Activated T-cell treated with anti-CD3 and anti-CD28 coated beads for 4 hours (primary cell): ENCODE results near the gene RNU6-1.

Experiments used
- DNase-seq: peaks from one replicate; pipeline ENCODE4 v3.0.0-alpha.2; 2020

RNU6-1 gene

DNA sequence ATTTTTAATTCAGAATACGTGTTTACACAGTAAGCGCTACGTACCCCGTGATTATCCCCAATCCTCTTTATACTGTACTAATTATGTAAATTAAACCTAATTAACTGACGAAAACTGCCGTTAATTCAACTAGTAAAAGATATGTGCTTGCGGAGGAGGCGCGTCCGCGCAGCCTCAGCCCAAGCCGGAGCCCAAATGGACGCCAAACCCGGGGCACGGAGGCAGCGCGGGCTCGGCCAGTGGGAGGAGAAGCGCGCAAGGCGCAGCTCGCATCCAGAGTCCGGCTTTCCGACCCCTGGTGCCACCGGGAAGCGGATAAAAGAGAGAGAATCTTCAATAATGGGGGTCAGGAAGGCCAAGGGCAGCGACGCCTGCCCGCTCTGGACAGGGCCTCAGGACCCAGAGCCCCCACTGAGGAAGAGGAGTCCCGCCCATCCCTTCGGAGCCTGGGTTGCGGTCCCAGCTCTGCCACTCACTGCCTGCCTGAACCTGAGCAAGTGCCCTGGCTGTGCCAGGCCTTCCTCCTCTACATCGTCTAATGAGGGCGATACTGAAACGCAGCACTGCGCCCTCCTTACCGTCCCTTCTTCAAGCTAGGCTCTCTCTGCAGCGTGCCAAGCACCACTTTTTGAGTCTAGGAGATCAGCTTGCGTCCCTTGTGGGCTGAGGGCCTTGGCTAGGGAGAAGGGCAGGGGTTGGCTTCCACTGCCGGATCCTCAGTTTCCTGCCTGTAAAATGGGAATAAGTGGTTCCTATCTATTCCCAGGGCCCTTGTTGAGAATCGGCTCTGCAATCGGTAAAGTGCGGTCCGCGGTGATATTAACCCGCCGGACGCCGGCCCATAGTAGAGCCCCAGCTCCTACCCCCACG is 19.5 kb downstream of the RNU6-1 start:
- DNase-seq, result no peak

DNA sequence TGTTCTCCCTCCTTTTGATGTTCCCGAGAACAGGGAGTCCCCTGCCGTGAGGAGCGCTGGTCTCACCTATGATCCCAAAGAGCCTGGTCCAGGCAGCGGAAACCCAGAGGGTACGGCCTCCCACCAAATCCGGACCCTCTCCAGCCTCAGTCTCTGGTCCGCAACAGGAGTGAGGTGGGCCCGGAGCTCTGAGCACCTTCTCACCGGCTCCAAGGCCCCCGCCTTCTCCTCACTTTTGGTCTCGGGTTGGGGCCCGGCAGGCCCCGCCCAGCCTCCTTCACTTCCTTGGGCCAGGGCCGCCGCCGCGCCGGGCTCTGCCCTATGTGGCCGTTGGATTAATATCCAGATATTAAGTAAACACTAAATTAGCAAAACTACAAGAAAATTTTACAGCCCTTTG is 20.2 kb downstream of the RNU6-1 start:
- DNase-seq, result no peak

DNA sequence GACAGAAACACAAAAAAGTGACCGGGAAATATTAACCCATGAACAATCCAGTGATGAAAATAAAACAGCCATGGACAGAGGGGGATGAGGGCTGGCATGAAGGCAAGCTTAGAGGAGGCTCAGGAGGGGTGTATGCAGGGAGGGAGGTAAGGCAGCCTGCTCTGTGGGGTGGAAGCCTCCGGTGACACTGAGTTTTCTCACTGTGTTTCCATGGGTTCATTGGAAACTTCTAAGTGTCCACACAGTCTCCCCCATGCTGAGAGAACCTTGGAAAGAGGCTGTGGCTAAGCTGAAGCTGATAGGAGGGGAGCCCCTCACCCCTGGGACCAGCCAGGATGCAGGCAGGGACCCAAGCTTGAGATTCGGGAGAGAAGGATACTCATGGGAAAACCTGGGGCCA is 21.4 kb downstream of the RNU6-1 start:
- DNase-seq, result no peak

DNA sequence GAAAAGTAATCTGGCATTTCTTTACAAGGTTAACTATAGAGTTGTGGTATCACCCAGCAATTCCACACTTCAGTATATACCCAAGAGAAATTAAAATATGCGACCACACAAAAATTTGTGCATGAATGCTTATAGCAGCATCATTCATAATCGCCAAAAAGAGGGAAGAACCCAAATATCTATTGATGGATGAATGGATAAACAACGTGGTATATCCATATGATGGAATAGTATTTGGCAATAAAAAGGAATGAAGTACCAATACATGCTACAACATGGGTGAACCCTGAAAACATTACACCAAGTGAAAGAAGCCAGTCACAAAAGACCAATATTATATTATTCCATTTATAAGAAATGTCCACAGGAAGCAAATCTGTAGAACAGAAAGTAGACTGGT is 23.2 kb downstream of the RNU6-1 start:
- DNase-seq, result no peak

DNA sequence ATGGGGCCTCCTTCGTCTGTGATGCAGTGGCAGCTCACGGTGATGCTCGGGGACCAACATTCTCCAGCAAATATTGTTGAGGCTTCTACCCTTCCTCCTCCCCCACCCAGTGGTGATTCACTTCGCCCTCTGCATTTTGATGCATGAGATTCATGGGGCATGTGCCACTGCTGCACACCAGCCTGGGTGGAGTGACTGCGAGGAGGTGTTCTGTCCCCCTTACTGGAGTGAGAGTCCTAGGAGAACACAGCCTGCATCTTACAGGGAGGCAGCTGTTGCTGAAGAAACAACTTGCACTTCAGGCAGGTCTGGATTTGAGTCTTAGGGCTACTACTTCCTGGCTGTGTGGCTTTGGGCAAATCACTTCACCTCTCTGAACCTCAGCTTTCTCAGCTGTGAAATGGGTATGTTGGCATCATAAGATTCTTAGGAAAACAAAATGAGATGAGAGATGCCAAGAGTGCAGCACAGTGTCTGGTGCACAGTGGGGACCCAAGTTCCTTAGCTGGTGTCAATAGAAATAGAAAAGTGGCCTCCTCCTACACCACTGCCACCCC is 24.7 kb downstream of the RNU6-1 start:
- DNase-seq, result no peak

DNA sequence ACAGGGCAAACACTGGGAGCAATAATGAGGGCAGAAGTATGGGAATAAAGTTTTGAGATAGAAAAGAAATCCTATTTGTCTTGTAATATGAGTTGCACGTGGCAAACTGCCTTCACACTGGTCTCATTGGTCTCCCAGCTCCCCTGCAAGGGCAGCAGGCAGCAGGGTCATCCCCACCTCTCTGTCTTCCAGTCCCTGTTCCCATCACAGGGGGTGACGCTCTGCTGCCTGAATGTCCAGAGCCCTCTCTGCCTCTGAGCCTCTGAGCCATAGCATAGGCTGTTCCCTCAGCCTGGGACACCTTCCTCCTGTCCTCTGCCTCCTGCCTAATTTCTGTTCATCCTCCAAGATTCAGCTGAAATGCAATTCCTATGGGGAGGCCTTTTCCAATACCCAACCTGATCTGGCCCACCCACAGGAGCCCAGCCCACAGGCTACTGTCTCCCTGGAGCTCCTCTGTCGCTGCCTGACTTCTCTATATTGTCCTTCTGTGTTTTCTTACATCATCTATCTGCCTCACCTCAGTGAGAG is 26.7 kb downstream of the RNU6-1 start:
- no peak for DNase-seq

DNA sequence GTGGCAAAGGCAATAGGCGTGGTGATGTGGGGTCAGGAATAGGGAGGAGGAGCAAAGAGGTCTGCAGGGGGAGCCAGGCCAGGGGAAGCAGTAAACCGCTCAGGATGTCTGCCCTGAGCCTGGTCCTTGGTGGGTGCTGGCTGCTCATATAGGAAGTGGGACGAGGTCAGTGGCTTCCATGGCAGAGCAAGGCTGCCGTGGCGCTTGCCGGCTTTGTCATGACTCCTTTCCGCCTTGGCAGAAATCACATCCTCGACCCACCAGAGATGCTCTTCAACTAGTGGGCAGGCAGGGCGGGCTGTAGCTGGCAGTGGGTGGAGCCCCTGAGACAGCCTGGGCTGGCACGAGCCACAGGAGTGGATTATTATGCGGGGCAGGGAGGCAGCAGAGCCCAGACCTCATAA is 27.6 kb downstream of the RNU6-1 start:
- no peak for DNase-seq

DNA sequence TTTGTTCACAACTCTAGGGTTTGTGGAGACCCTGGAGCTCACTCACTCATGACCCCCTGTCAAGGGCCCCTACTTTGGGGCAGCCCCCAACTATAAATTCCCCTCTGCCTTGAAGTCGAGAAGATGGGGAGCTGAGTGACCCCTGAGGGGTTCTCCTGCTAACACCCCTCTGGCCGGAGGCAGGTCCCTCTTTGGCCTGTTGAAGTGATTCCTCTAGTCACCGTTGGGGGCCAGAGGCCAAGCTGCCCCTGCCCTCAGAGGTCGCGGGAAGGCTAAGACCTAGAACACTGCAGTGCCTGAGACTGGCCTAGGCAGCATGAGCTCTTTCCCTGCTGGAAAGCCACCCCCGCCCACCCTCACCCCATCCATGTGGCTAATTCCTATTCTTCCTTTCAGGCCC is 30.0 kb downstream of the RNU6-1 start:
- DNase-seq, result no peak

DNA sequence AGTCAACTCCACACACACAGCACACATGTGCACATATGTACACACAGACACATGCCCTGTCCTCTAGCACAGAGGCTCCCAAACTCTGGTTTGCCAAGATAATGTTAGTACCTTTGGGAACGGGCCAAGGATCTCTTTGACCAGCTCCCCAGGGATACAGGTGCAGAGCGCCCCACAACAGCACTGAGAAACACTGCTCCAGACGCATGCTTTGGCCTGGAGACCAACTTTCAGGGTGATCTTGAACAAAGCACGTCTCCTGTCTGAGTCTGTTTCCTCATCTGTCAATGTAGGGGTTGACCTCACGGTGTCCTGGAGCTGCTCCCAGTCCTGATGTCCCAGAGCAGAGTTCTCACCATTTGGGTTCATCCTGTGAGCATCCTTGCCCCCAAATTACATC is 30.4 kb downstream of the RNU6-1 start:
- no peak for DNase-seq

DNA sequence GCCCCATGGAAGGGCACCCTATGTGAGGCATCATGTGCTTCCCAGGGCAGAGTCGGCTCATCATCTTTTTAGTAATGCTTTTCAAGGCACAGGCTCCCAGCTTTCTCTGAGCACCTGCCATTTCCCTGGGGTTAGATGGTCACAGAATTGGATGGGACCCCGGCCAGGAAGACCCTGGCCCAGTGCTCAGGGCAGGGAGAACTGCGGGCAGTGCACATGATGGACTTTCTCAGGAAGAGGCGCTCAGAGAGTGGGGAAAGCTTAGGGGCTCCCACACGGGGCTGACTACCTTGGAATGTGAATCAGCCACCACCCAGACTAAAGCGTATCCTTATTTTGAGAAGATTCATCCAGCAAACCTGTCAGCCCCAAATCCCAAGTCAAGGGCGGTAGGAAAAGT is 31.0 kb downstream of the RNU6-1 start:
- DNase-seq, result no peak

DNA sequence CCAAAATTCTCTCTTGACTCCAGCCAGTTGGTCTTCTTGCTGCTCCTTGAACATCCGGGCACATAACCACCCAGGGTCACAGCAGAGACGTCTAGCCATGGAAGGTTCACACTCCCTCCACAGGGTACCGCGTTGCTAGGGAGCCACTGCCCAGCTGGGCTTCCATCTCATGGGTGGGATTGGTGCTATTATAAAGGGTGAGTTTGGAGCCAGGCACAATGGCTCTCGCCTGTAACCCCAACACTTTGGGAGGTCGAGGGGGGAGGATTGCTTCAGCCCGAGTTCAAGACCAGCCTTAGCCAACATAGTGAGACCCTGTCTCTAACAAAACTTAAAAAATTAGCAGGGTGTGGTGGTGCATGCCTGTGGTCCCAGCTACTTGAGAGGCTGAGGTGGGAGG is 32.0 kb downstream of the RNU6-1 start:
- no peak for DNase-seq

DNA sequence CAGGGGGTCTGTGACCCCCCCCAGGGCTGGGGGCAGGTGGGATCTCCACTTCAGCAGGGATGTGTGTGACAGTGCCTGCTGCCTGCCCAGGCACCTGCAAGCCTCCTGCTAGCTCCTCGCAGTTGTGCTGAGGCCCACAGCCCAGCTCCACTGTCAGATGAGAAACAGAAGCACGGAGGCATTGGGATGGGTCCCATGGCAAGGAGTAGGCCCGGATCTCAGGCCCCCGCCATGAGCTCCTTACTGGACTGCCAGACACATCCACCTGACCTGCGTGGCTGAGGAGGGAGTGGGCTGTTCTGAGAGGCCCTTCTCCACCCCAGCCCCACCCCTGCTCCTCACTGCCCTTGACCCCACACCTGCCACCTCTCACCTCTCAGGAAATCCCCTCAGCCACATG is 32.7 kb downstream of the RNU6-1 start:
- no peak for DNase-seq

DNA sequence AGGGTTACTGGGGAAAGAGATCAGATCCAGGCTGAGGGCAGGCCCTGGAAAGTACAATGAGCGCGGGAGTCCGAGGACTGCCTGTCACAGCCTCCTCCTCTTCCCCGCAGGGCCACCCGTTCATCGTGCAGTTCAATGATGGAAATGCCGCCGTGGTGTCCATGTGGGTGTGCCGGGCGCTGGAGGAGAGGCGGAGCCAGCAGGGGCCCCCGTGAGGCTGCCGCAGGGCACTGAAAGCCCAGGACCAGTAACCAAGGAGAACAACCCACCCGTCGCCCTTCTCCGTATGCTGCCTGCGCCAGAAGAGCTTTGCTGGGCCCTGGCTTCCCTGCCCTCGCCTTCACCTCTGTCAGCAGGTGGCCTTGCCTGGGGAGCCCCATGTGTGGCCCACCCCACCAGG is 33.3 kb downstream of the RNU6-1 start:
- no peak for DNase-seq

DNA sequence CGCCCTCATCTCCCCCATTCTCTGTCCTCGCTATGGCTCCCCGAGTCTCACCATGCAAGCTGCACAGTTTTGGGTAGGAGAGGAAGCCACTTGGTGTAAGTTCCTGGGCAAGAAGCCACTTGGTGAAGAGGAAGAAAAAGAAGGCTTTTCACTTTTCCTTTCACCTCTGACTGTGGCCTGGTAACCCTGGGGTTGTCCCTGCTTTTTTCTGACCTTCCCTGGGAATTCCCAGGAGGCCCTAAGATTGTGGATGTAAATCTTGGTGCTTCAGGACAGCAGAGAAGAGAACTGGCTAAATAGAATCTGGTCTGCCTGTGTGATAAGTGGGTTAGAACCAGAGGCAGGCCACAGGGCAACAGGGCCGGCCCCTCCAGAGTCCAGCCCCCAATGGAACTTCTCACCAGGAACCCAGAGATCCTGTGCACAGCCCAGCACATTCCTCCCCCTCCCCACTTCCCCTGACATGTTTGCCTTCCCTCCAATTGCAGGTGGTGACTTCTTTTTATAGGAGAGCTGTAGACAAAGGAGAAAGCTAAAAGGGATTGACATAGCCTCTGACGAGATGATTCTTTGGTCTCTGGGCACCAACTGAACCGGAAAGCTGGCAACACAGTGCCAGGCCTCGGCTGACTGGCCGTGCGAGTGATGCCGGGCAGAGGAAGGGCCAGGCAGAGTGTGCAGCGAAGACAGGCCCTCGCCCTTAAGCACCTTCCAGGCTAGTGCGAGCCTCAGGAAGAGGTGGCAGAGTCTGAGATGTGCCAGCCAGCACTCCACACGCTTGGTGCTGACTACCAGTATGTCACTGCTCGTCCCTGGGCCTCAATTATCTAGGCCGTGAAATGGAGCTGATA is 34.0 kb downstream of the RNU6-1 start:
- no peak for DNase-seq

DNA sequence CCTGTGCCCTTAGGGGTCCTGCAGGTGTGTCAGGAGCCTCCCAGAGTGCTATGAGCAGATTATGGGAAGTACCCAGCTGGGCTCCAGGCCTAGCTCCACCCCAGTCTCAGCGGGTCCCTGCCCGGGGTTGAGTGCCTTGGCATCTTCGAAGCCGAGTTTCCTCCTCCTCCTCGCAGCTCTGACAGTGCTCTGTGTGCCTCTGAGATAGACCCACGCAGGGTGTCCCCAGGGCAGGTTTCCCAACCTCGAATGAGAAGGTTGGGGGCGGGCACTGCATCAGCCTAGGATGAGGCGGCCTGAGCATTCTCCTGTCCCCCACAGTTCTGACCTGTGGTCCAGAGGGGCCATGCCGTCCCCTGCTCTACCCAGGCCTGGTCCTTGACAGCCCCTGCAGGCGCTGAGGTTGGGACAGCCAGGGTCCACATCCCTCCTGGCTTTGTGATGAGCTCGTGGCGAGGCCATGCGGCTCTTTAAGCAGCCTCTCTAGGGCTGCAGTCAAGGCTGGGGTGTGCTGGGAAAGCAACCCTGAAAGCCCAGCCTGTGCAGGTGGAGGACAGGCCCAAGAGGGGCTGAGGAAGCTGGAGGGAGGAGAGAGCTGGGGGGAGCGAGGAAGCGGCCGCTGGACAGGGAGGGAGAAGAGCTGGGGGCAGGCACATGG is 34.7 kb downstream of the RNU6-1 start:
- DNase-seq, result no peak

DNA sequence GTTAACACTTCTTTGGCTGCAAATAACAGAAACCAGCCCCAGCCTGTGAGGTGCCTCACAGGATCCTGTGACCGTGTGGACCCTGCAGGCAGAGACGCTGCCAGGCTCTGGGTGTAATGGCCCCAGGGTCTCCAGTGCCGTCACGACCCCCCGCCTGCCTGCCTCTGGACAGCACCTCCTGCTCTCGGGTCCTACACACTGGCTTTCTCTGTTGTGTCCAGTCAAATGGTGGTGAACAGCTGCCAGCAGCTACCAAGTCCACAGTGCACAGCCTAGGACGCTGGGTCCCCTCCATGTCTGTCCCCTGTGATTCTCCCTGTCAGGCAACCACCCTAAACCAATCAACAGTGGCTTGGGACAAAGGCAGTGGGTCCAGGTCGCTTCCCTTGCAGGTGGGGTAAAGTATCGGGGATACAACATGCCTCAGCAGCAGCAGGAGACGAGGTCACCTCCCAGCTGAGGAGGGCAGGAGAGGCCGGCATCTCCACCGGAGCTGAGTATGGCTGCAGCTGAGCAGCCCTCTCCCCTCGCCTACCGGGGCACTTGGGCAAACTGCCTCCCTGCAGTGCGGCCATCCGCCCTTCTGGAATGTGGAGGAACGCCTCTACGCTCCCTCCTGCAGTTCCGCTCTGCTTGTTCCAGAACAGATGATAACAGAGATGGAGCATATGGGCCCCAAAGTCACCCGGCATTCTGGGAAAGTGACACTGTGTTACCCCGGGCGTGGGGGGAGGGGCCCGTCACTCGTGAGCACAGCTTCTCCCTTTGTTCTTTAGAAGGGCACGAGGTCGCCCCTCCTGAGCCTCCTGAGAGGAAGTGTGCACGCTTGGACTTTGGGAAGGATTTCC is 35.6 kb downstream of the RNU6-1 start:
- DNase-seq, result no peak

DNA sequence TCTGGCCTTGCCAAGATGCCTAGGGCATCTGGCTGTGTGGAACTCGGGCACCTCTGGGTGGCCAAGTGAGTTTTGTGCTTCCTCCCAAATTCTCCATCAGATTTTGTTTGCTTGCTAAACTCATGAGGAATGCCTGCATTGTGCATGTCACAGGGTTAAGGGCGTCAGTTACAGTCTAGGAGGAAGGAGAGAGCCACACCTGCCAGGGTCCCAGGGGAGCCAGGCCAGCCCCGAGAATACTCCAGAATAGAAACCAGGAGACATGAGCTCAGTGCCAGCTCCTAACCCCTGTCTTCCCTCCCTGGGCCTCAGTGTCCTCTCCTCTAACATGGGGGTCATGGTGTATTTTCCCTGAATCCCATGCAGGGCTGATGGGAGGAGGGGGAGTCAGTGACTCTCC is 36.5 kb downstream of the RNU6-1 start:
- no peak for DNase-seq

DNA sequence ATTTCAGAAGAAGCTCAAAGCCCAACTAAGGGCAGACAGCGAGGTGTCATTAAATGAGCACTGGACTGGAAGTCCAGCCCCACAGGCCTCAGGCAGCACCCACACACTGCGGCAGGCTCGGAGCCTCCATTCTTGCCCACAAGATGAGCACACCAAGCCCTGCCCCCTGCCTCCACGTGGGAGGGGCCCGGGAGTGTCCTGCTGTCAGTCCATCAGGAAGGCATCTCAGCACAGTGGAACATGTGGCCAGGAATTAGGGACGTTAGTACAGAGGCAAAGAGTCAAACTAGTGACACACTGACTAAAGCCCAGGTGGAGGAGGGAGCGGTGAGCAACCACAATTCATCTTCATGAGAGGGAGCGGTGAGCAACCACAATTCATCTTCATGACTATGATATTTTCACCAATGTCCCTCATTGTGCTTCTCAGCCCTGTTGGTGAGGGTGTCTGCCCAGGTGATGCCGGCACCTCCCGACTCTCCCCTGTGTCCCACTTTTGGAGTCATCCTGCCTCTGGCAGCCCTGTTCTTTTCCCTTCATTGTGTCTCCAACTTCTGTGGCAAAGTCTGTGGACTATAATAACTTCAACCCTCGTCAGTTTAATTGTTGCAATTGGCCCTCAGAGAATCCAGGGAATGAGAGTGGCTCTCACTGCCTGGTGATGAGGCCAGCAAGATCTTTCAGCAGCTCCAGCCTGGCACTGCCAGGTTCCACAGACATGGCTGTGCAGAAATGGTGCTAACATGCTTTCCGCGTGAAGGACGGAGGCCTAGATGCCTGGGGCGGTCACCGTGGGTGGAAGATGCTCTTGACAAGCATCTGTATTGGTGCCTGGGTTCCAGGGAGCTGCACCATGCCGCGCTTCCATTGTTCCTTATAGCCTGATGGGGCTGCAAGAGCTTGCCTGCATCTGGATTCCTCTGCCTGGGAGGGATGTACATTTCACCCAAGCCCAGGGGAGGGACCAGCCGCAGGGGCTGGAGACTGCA is 37.6 kb downstream of the RNU6-1 start:
- no peak for DNase-seq

DNA sequence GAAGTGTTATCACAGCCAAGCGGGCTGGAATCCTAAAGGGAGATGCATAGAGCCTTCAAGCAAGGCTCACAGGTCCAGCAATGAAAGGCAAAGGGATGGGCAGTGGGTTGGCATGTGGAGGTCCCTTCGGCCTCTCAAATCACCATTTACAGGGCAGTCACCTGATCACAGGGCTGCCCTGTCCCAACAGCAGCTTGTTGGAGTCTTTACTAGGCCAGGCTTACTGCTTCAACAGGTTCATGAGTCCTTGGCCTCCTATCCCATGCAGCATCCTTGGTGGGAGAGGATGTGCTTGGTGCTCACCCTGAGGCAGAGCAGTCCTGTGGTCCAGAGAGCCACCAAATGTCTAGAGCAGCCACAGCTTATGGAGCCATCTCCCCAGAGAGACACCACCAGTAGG is 38.7 kb downstream of the RNU6-1 start:
- no peak for DNase-seq

DNA sequence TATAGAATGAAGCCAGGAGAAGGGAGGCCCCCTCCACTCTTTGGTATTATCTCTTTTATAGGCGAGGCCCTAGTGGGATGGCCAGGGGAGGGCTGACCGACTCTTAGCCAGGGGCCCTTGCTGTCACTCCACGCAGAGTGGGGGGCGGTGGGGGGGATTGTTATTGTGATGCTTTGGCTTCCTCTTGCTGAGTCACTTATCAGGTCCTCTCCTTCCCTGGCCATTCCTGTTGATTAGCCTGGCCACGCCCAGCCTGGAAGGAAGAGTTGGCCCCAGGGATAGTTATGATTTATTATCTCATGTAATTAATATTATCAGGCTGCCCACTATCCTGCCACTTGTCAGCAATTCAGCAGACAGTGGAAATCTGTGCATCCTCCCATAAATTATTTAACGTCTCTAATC is 40.0 kb downstream of the RNU6-1 start:
- DNase-seq, result no peak
